ENCODE results near the gene GTF3C6. TPM values are rescaled to one million over a fixed set of nuclear protein-coding genes. Genes with fewer than 3 reads are reported as not detected.

Gene GTF3C6
- total and polyA plus RNA-seq, 2 of the 13 experiments (the other 11 are each of a cell fraction or from before 2014, with no cell fraction given), result 21.6 to 160 TPM

DNA sequence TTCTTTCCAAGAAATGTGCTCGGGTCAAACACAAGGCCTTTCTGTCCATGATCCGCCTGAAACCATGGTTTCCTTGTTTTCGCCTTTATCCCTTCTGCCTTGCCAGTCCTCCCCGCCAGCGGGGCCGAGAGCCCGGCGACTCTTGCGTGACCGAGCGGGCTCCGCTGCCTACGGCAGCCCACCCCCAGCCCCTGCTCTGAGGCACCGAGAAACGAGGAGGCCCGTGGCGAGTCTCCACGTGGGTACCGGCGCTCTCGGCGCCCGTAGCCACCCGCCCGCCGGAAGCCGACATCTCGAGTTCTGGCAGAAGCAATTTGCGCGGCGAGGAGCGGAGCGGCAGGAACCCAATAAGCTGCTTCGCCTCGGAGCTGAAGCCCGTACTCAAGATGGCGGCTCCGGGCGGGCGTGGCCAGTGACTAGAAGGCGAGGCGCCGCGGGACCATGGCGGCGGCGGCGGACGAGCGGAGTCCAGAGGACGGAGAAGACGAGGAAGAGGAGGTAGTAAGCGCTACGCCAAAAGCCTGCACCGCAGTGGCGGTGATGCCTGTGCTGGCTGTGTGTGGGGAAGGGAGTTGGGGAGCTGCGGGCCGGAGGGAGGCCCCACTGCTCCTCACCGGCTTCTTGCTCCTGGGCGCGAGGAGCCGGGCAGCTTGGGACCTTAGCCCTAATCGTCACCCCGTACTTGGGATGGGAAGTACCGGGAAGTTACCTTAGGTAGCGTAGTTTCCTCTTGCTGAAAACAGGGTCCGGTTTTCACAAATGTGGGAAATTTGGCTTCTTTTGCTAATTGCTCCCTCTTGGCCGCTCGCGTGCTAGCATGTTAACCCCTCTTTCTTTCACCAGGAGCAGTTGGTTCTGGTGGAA is at the start of gene GTF3C6 (continued):
- TF ChIP-seq FOXO1 (CRISPR knock-in tag; IDR thresholded peaks at IDR 0.05) (peak; percentile 82), KDM6A (CRISPR knock-in tag; IDR thresholded peaks at IDR 0.05; ENCODE audit: low read depth) (no peak), CBX2 (IDR thresholded peaks at IDR 0.05; ENCODE audit: low read depth, low read length) (no peak), CBX2 (CRISPR knock-in tag; IDR thresholded peaks at IDR 0.05; ENCODE audit: low read depth) (no peak), MEIS2 (CRISPR knock-in tag; IDR thresholded peaks at IDR 0.05) (peak; percentile 89), ZNF547 (CRISPR knock-in tag; IDR thresholded peaks at IDR 0.05) (peak; percentile 70), SP5 (CRISPR knock-in tag; IDR thresholded peaks at IDR 0.05; ENCODE audit: borderline replicate concordance, low read depth) (peak; percentile 47; the same call in 1 of the 2 replicates), ZNF878 (CRISPR knock-in tag; IDR thresholded peaks at IDR 0.05) (no peak; the same call in 1 of the 2 replicates), NFRKB (IDR thresholded peaks at IDR 0.05) (peak; percentile 87), ZNF773 (CRISPR knock-in tag; IDR thresholded peaks at IDR 0.05; ENCODE audit: borderline replicate concordance) (peak; percentile 35; the same call in 1 of the 2 replicates), ZNF383 (CRISPR knock-in tag; IDR thresholded peaks at IDR 0.05; ENCODE audit: borderline replicate concordance) (peak; percentile 92; the same call in 1 of the 2 replicates), ZSCAN12 (CRISPR knock-in tag; IDR thresholded peaks at IDR 0.05) (no peak), YEATS2 (CRISPR knock-in tag; IDR thresholded peaks at IDR 0.05; ENCODE audit: borderline replicate concordance) (peak; percentile 76; the same call in 1 of the 2 replicates), ZNF788 (CRISPR knock-in tag; IDR thresholded peaks at IDR 0.05; ENCODE audit: borderline replicate concordance) (peak; percentile 91; the same call in 1 of the 2 replicates), SETDB1 (CRISPR knock-in tag; IDR thresholded peaks at IDR 0.05; ENCODE audit: borderline replicate concordance) (no peak), MAFF (IDR thresholded peaks at IDR 0.05; ENCODE audit: low read depth, low read length) (no peak), ZNF253 (CRISPR knock-in tag; IDR thresholded peaks at IDR 0.05; ENCODE audit: borderline replicate concordance) (no peak; the same call in 1 of the 2 replicates), HDAC6 (IDR thresholded peaks at IDR 0.05; ENCODE audit: low read depth, low read length) (no peak)
- TF ChIP-seq, protein P1, sequence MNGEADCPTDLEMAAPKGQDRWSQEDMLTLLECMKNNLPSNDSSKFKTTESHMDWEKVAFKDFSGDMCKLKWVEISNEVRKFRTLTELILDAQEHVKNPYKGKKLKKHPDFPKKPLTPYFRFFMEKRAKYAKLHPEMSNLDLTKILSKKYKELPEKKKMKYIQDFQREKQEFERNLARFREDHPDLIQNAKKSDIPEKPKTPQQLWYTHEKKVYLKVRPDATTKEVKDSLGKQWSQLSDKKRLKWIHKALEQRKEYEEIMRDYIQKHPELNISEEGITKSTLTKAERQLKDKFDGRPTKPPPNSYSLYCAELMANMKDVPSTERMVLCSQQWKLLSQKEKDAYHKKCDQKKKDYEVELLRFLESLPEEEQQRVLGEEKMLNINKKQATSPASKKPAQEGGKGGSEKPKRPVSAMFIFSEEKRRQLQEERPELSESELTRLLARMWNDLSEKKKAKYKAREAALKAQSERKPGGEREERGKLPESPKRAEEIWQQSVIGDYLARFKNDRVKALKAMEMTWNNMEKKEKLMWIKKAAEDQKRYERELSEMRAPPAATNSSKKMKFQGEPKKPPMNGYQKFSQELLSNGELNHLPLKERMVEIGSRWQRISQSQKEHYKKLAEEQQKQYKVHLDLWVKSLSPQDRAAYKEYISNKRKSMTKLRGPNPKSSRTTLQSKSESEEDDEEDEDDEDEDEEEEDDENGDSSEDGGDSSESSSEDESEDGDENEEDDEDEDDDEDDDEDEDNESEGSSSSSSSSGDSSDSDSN (CRISPR knock-in tag; IDR thresholded peaks at IDR 0.05), result peak; percentile 95
- TF ChIP-seq, protein P2, sequence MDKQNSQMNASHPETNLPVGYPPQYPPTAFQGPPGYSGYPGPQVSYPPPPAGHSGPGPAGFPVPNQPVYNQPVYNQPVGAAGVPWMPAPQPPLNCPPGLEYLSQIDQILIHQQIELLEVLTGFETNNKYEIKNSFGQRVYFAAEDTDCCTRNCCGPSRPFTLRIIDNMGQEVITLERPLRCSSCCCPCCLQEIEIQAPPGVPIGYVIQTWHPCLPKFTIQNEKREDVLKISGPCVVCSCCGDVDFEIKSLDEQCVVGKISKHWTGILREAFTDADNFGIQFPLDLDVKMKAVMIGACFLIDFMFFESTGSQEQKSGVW (CRISPR knock-in tag; IDR thresholded peaks at IDR 0.05; ENCODE audit: borderline replicate concordance), result no peak
- TF ChIP-seq, protein P3, sequence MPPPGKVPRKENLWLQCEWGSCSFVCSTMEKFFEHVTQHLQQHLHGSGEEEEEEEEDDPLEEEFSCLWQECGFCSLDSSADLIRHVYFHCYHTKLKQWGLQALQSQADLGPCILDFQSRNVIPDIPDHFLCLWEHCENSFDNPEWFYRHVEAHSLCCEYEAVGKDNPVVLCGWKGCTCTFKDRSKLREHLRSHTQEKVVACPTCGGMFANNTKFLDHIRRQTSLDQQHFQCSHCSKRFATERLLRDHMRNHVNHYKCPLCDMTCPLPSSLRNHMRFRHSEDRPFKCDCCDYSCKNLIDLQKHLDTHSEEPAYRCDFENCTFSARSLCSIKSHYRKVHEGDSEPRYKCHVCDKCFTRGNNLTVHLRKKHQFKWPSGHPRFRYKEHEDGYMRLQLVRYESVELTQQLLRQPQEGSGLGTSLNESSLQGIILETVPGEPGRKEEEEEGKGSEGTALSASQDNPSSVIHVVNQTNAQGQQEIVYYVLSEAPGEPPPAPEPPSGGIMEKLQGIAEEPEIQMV (CRISPR knock-in tag; IDR thresholded peaks at IDR 0.05; ENCODE audit: low read depth), result peak; percentile 59; the same call in 1 of the 2 replicates
